ENCODE measurements around the gene LRRFIP2.

The LRRFIP2 gene

GRCh38 chr3:37098884-37099283 lies 75.5 kb downstream of the LRRFIP2 start:
- DNase-seq (ENCODE audit: low read depth in 1 of 2, low spot score in 1 of 2), result no peak
- Histone ChIP-seq H3K27ac (replicated peaks) (no peak overlapping the region), H3K4me3 (replicated peaks; ENCODE audit: insufficient read depth, low read length) (no peak overlapping the region), H3K27me3 (ENCODE audit: insufficient read depth, poor library complexity, severe bottlenecking) (no peaks in the 10 kb centered on the region)
- TF ChIP-seq GABPA (IDR thresholded peaks at IDR 0.05; ENCODE audit: low read depth) (no peak), POLR2AphosphoS5 (IDR thresholded peaks at IDR 0.05; ENCODE audit: low read depth) (no peak), REST (IDR thresholded peaks at IDR 0.05; ENCODE audit: insufficient replicate concordance, low read depth) (no peak), SPI1 (IDR thresholded peaks at IDR 0.05; ENCODE audit: borderline replicate concordance, low read depth) (no peak)
- TF ChIP-seq, protein P1, sequence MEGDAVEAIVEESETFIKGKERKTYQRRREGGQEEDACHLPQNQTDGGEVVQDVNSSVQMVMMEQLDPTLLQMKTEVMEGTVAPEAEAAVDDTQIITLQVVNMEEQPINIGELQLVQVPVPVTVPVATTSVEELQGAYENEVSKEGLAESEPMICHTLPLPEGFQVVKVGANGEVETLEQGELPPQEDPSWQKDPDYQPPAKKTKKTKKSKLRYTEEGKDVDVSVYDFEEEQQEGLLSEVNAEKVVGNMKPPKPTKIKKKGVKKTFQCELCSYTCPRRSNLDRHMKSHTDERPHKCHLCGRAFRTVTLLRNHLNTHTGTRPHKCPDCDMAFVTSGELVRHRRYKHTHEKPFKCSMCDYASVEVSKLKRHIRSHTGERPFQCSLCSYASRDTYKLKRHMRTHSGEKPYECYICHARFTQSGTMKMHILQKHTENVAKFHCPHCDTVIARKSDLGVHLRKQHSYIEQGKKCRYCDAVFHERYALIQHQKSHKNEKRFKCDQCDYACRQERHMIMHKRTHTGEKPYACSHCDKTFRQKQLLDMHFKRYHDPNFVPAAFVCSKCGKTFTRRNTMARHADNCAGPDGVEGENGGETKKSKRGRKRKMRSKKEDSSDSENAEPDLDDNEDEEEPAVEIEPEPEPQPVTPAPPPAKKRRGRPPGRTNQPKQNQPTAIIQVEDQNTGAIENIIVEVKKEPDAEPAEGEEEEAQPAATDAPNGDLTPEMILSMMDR (IDR thresholded peaks at IDR 0.05; ENCODE audit: insufficient read depth, low read length), result no peak

- TF ChIP-seq POLR2AphosphoS5 (IDR thresholded peaks at IDR 0.05; ENCODE audit: low read depth) (no peak), GABPA (IDR thresholded peaks at IDR 0.05; ENCODE audit: low read depth) (no peak), REST (IDR thresholded peaks at IDR 0.05; ENCODE audit: insufficient replicate concordance, low read depth) (no peak), SPI1 (IDR thresholded peaks at IDR 0.05; ENCODE audit: borderline replicate concordance, low read depth) (no peak)
- TF ChIP-seq, protein P1 (IDR thresholded peaks at IDR 0.05; ENCODE audit: insufficient read depth, low read length), result no peak
- Histone ChIP-seq H3K27ac (replicated peaks) (no peak overlapping the region), H3K27me3 (ENCODE audit: insufficient read depth, poor library complexity, severe bottlenecking) (no peaks in the 10 kb centered on the region), H3K4me3 (replicated peaks; ENCODE audit: insufficient read depth, low read length) (no peak overlapping the region)
- DNase-seq (ENCODE audit: low read depth in 1 of 2, low spot score in 1 of 2), result no peak
These were observed 76.6 kb downstream of the LRRFIP2 start for GRCh38 chr3:37097776-37098175.

- H3K27ac ChIP-seq (replicated peaks), result no peak overlapping the region
- no peaks in the 10 kb centered on the region for H3K27me3 ChIP-seq (ENCODE audit: insufficient read depth, poor library complexity, severe bottlenecking)
- no peak for TF ChIP-seq POLR2AphosphoS5 (IDR thresholded peaks at IDR 0.05; ENCODE audit: low read depth)
- no peak for TF ChIP-seq SPI1 (IDR thresholded peaks at IDR 0.05; ENCODE audit: borderline replicate concordance, low read depth)
- TF ChIP-seq GABPA (IDR thresholded peaks at IDR 0.05; ENCODE audit: low read depth), result no peak
- TF ChIP-seq, protein P1 (IDR thresholded peaks at IDR 0.05; ENCODE audit: insufficient read depth, low read length), result no peak
- no peak for TF ChIP-seq REST (IDR thresholded peaks at IDR 0.05; ENCODE audit: insufficient replicate concordance, low read depth)
- no peak overlapping the region for H3K4me3 ChIP-seq (replicated peaks; ENCODE audit: insufficient read depth, low read length)
- no peak for DNase-seq (ENCODE audit: low read depth in 1 of 2, low spot score in 1 of 2)
These were observed 77.4 kb downstream of the LRRFIP2 start for GRCh38 chr3:37096975-37097374.

All from HL-60 (cell line).